CD14-positive monocyte (primary cell): Measurements from ENCODE around the gene NFKBIE. TPM values are rescaled to one million over a fixed set of nuclear protein-coding genes. Genes with fewer than 3 reads are reported as not detected.
A peak's percentile ranks its signal among the peaks of the same experiment; 100 is the strongest.

Experiments used
- DNase-seq, 3 donors: peaks; one replicate each; pipeline ENCODE4 v3.0.0-alpha.2; 2011 to 2022
- H2AFZ ChIP-seq: 2 replicates; pipeline ENCODE4 v1.6.0; 2012; ENCODE audit warnings: mild to moderate bottlenecking, low read depth, low read length, inconsistent platforms; ENCODE audit not compliant: insufficient read depth, poor library complexity, severe bottlenecking
- H3K27ac ChIP-seq, 2 donors: 1 replicate in 1 of 2; 2 replicates in 1 of 2; pipeline ENCODE4 v1.5.1; 2012 to 2013; ENCODE audit warnings: low read length in 2 of 2, control low read depth in 1 of 2, inconsistent platforms in 1 of 2, low read depth in 1 of 2, mild to moderate bottlenecking in 1 of 2
- H3K27me3 ChIP-seq, 2 donors: one replicate each; pipeline versions ENCODE4 v1.6.0 to v1.6.1; 2011 to 2013; ENCODE audit warnings: low read length in 2 of 2; ENCODE audit not compliant: control insufficient read depth in 2 of 2, insufficient read depth in 2 of 2
- H3K36me3 ChIP-seq, 2 donors: replicated peaks in 1 of 2; 1 replicate in 1 of 2; 2 replicates in 1 of 2; pipeline versions ENCODE4 v1.5.1 to v1.6.1; 2012 to 2013; ENCODE audit warnings: low read length in 2 of 2, control low read depth in 1 of 2, inconsistent platforms in 1 of 2, mild to moderate bottlenecking in 1 of 2; ENCODE audit not compliant: insufficient read depth in 2 of 2, control insufficient read depth in 1 of 2
- H3K4me1 ChIP-seq, 2 donors: 1 replicate in 1 of 2; 2 replicates in 1 of 2; pipeline versions ENCODE4 v1.5.1 to v1.6.1; 2012 to 2013; ENCODE audit warnings: low read length in 2 of 2, control low read depth in 1 of 2, inconsistent platforms in 1 of 2, mild to moderate bottlenecking in 1 of 2, moderate library complexity in 1 of 2; ENCODE audit not compliant: insufficient read depth in 2 of 2, control insufficient read depth in 1 of 2
- H3K4me2 ChIP-seq: replicated peaks from 2 replicates; pipeline ENCODE3; 2012; ENCODE audit warnings: low read length, moderate library complexity, mild to moderate bottlenecking; ENCODE audit not compliant: poor library complexity, severe bottlenecking; ENCODE audit errors: extremely low read depth
- H3K4me3 ChIP-seq, 3 experiments: fragments of 200-600 bp in 1 of 3; sonication (generic) in 1 of 3; replicated peaks in 1 of 3; 1 replicate in 2 of 3; 2 replicates in 1 of 3; pipeline ENCODE4 v1.5.1; 2011 to 2013; ENCODE audit warnings: low read length in 3 of 3, mild to moderate bottlenecking in 3 of 3, control low read depth in 2 of 3, low read depth in 2 of 3, inconsistent platforms in 1 of 3, moderate library complexity in 1 of 3
- H3K79me2 ChIP-seq: 2 replicates; pipeline ENCODE4 v1.6.0; 2012; ENCODE audit warnings: mild to moderate bottlenecking, control low read depth, inconsistent platforms, low read length, moderate library complexity; ENCODE audit not compliant: insufficient read depth
- H3K9ac ChIP-seq: 2 replicates; pipeline ENCODE4 v1.6.0; 2017; ENCODE audit warnings: low read length, mild to moderate bottlenecking; ENCODE audit not compliant: insufficient read depth, poor library complexity, severe bottlenecking
- H3K9me3 ChIP-seq, 2 donors: replicated peaks in 1 of 2; 1 replicate in 1 of 2; 2 replicates in 1 of 2; pipeline versions ENCODE4 v1.5.1 to v1.6.1; 2012 to 2013; ENCODE audit warnings: low read length in 2 of 2, control low read depth in 1 of 2; ENCODE audit not compliant: control insufficient read depth in 1 of 2, insufficient read depth in 1 of 2
- H4K20me1 ChIP-seq: 2 replicates; pipeline ENCODE4 v1.6.0; 2012; ENCODE audit warnings: mild to moderate bottlenecking, low read length, control low read depth, moderate library complexity; ENCODE audit not compliant: insufficient read depth
- H3K27ac Mint-ChIP-seq, 7 donors: one replicate each; pipeline ENCODE4 v1.8.0; 2020; ENCODE audit warnings: mild to moderate bottlenecking in 7 of 7, mixed read lengths in 7 of 7, moderate library complexity in 6 of 7, inconsistent platforms in 2 of 7
- H3K27me3 Mint-ChIP-seq, 3 donors: one replicate each; pipeline ENCODE4 v1.8.0; 2021 to 2022; ENCODE audit warnings: low read depth in 3 of 3, mild to moderate bottlenecking in 3 of 3, mixed read lengths in 3 of 3, moderate library complexity in 3 of 3, inconsistent platforms in 1 of 3
- H3K36me3 Mint-ChIP-seq, 2 donors: one replicate each; pipeline ENCODE4 v1.8.0; 2020; ENCODE audit warnings: mixed read lengths in 2 of 2, inconsistent platforms in 1 of 2, mild to moderate bottlenecking in 1 of 2
- H3K4me1 Mint-ChIP-seq: one replicate; pipeline ENCODE4 v1.8.0; 2020; ENCODE audit warnings: mild to moderate bottlenecking, mixed read lengths
- H3K4me3 Mint-ChIP-seq, 2 donors: one replicate each; pipeline ENCODE4 v1.8.0; 2020; ENCODE audit warnings: mild to moderate bottlenecking in 2 of 2, mixed read lengths in 2 of 2, moderate library complexity in 1 of 2
- H3K9me3 Mint-ChIP-seq, 7 donors: one replicate each; pipeline ENCODE4 v1.8.0; 2020 to 2022; ENCODE audit warnings: mixed read lengths in 7 of 7, mild to moderate bottlenecking in 6 of 7, moderate library complexity in 6 of 7, inconsistent platforms in 2 of 7
- WGBS: methylation state at CpG from one replicate; pipeline ENCODE4 v1.1.5; 2013; ENCODE audit warnings: missing lambda C conversion rate; ENCODE audit not compliant: insufficient coverage; 5-methylcytosine and 5-hydroxymethylcytosine counted together
- intact Hi-C, 2 donors: fragments of 100-400 bp; cut with micrococcal nuclease; formaldehyde crosslinking; loops; one replicate each; pipeline versions ENCODE4 v1.15.0 to v1.15.1; 2023
- polyA plus RNA-seq, 3 donors: library from polyadenylated mRNA; depleted of rRNA in 1 of 3; unstranded in 2 of 3; stranded (reverse) in 1 of 3; fragments of 300-500 nt in 2 of 3; fragments of >200 nt in 1 of 3; fragmentation: Illumina TruSeq in 2 of 3; gene quantifications; 1 replicate in 2 of 3; 2 replicates in 1 of 3; pipeline ENCODE4 v1.2.3, GENCODE V29; 2012 to 2021
- TF ChIP-seq, protein P1 (sequence below): fragments of 200-600 bp; IDR thresholded peaks from one replicate; pipeline ENCODE4 v1.8.0; 2022; ENCODE audit warnings: antibody characterized with exemption, mild to moderate bottlenecking

Gene NFKBIE
- polyA plus RNA-seq, 3 donors = 19.9 to 108 (median 23.2) TPM

GRCh38 chr6:44270526-44271405 lies 5.4 kb upstream of the NFKBIE start:
- Mint-ChIP-seq H3K4me3 (peak overlapping the region; percentile 34 to 80), H3K36me3 (peaks cover 4 to 6% of the 10 kb centered on the region in 2 donors), H3K4me1 (peaks cover 20% of the 10 kb centered on the region), H3K27ac (no peak overlapping the region), H3K9me3 (peaks cover 0 to 20% (median 9%) of the 10 kb centered on the region in 7 donors), H3K27me3 (peaks cover 61 to 72% (median 72%) of the 10 kb centered on the region in 3 donors)
- Histone ChIP-seq H3K27me3 (peaks cover 44 to 72% of the 10 kb centered on the region in 2 donors), H3K36me3 (no peaks in the 10 kb centered on the region), H3K9me3 (peaks cover 0 to 14% of the 10 kb centered on the region in 2 donors), H3K4me1 (peaks cover 15 to 21% of the 10 kb centered on the region in 2 donors), H3K4me2 (peak overlapping the region; percentile 20), H3K79me2 (no peaks in the 10 kb centered on the region), H3K27ac (no peak overlapping the region), H4K20me1 (no peaks in the 10 kb centered on the region), H2AFZ (no peak overlapping the region), H3K9ac (no peak overlapping the region), H3K4me3 (no peak overlapping the region)
- TF ChIP-seq, protein P1, sequence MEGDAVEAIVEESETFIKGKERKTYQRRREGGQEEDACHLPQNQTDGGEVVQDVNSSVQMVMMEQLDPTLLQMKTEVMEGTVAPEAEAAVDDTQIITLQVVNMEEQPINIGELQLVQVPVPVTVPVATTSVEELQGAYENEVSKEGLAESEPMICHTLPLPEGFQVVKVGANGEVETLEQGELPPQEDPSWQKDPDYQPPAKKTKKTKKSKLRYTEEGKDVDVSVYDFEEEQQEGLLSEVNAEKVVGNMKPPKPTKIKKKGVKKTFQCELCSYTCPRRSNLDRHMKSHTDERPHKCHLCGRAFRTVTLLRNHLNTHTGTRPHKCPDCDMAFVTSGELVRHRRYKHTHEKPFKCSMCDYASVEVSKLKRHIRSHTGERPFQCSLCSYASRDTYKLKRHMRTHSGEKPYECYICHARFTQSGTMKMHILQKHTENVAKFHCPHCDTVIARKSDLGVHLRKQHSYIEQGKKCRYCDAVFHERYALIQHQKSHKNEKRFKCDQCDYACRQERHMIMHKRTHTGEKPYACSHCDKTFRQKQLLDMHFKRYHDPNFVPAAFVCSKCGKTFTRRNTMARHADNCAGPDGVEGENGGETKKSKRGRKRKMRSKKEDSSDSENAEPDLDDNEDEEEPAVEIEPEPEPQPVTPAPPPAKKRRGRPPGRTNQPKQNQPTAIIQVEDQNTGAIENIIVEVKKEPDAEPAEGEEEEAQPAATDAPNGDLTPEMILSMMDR = no peak
- WGBS = under 1% methylated on average over 55 of the region's 90 CpGs
- intact Hi-C loops = no loop called here
- DNase-seq = no peak

GRCh38 chr6:44269921-44270525 lies 4.7 kb upstream of the NFKBIE start, which contains the start of gene TMEM151B:
TMEM151B (plus strand) TSS chr6:44270450; CDS start chr6:44270743, 293 bp downstream.
- H3K4me1 ChIP-seq = peaks cover 16 to 20% of the 10 kb centered on the region in 2 donors
- peak within 1 kb of the TSS in 3 of 7 donors; percentile 27 to 75 (median 31) for H3K27ac Mint-ChIP-seq

More at GRCh38 chr6:44269921-44270525, 4.7 kb upstream of the NFKBIE start, which contains the start of gene TMEM151B:
- Histone ChIP-seq H3K36me3 (no peaks in the 10 kb centered on the region), H3K4me3 (no peak within 1 kb of the TSS), H3K79me2 (peaks cover 3% of the 10 kb centered on the region), H3K27ac (no peak within 1 kb of the TSS), H4K20me1 (peaks cover 3% of the 10 kb centered on the region), H3K4me2 (peak within 1 kb of the TSS; percentile 20), H3K27me3 (peaks cover 41 to 64% of the 10 kb centered on the region in 2 donors), H2AFZ (no peak within 1 kb of the TSS), H3K9ac (no peak within 1 kb of the TSS), H3K9me3 (peaks cover 0 to 14% of the 10 kb centered on the region in 2 donors)
- TF ChIP-seq, protein P1 = no peak
- WGBS = 13% methylated on average over 8 of the region's 29 CpGs
- DNase-seq = no peak
- H3K4me1 Mint-ChIP-seq = peaks cover 23% of the 10 kb centered on the region
- H3K36me3 Mint-ChIP-seq = peaks cover 4 to 6% of the 10 kb centered on the region in 2 donors
- peak within 1 kb of the TSS; percentile 43 to 85 for H3K4me3 Mint-ChIP-seq
- H3K27me3 Mint-ChIP-seq = peaks cover 55 to 65% (median 65%) of the 10 kb centered on the region in 3 donors
- intact Hi-C loops = loop anchor here (2.0 to 10.0 kb wide), 4 partner anchors 42 to 475 kb away; partner anchors contain the start of genes AARS2 (in 2 of the 2) and CDC5L (in 1 of the 2)
- peaks cover 0 to 19% (median 9%) of the 10 kb centered on the region in 7 donors for H3K9me3 Mint-ChIP-seq
